ENCODE measurements around the gene EPHB2. TPM values are rescaled to one million over a fixed set of nuclear protein-coding genes. Genes with fewer than 3 reads are reported as not detected.
"Not testable (repeated sequence)": the region's sequence is repeated elsewhere in the genome, so short reads cannot be mapped to it uniquely, and the experiment has no call there.

Gene EPHB2
- total RNA-seq, 1 experiment from 2014 or later, result 4.3 TPM

DNA sequence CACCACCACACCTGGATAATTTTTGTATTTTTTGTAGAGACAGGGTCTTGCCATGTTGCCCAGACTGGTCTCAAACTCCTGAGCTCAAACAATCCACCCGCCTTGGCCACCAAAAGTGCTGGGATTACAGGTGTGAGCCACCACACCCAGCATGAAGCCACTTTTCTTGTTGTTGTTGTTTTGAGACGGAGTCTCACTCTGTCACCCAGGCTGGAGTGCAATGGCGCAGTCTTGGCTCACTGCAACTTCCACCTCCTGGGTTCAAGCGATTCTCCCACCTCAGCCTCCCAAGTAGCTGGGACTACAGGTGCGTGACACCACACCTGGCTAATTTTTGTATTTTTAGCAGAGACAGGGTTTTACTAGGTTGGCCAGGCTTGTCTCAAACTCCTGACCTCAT is 234.5 kb downstream of the EPHB2 start:
- peaks cover 34% of the 10 kb centered on the region for H3K27me3 ChIP-seq (replicated peaks)
- H3K36me3 ChIP-seq; DNase-seq (ENCODE audit: low read depth in 1 of 2, low spot score in 2 of 2); H3K4me1 ChIP-seq (replicated peaks); H3K9me3 ChIP-seq (replicated peaks); H3K4me3 ChIP-seq; H3K27ac ChIP-seq: not testable (repeated sequence)

DNA sequence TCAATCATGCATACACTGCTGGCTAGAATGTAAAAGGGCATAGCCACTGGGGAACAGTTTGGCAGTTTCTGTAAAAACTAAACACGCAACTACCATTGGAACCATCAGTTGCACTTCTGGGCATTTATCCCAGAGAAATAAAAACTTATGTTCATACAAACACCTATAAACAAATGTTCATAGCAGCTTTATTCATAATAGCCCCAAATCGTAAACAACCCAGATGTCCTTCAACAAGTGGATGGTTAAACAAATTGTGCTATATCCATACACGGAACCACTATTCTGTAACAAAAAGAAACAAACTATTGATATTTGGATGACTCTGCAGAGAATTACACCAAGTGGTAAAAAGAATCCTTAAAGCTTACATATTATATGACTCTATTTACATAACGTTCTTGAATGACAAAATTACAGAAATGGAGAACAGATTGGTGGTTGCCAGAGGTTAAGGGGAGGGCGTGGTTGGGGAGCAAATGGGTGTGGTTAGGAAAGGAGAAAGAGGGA is 239.2 kb downstream of the EPHB2 start:
- Histone ChIP-seq H3K4me3 (no peak overlapping the region), H3K27ac (no peak overlapping the region), H3K36me3 (no peaks in the 10 kb centered on the region), H3K4me1 (replicated peaks) (peaks cover 7% of the 10 kb centered on the region), H3K9me3 (replicated peaks) (no peaks in the 10 kb centered on the region), H3K27me3 (replicated peaks) (peaks cover 59% of the 10 kb centered on the region)
- no peak for DNase-seq (ENCODE audit: low read depth in 1 of 2, low spot score in 2 of 2)

DNA sequence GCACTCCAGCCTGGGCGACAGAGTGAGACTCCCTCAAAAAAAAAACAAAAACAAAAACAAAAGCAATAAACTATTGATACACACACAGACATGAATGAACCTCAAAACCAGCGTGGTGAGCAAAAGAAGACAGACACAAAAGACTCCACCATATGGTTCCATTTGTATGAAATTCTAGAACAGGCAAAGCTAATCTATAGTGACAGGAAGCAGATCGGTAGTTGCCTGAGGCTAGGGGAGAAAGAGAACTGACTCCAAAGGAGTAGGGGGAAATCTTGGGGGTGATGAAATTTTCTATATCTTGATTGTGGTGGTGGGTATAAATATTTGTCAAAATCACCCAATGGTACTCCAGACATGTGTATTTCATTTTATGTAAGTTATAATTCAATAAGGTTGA is 241.2 kb downstream of the EPHB2 start:
- H3K27me3 ChIP-seq (replicated peaks), result peaks cover 56% of the 10 kb centered on the region
- no peaks in the 10 kb centered on the region for H3K9me3 ChIP-seq (replicated peaks)
- no peak for DNase-seq (ENCODE audit: low read depth in 1 of 2, low spot score in 2 of 2)
- H3K4me1 ChIP-seq (replicated peaks), result peaks cover 7% of the 10 kb centered on the region
- H3K27ac ChIP-seq, result no peak overlapping the region
- no peaks in the 10 kb centered on the region for H3K36me3 ChIP-seq
- no peak overlapping the region for H3K4me3 ChIP-seq

DNA sequence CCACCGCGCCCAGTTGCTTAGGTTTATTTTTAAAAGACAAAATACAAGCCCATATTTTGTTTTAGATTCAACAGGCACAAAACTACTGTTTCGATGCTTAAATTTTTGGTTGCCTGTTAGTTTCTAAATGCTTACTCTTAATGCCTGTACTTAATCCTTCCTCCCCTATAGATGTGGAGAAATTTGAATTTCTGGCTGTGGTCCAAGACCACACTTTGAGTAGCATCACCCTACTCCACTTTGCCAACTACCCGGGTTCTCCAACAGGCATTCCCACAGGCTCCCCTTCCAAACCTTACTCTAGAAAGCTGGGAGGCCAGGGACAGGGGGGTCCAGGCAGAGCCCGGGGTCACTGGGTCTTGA is 242.0 kb downstream of the EPHB2 start:
- H3K27me3 ChIP-seq (replicated peaks), result peaks cover 53% of the 10 kb centered on the region
- H3K4me3 ChIP-seq, result no peak overlapping the region
- no peaks in the 10 kb centered on the region for H3K36me3 ChIP-seq
- no peak overlapping the region for H3K27ac ChIP-seq
- no peaks in the 10 kb centered on the region for H3K9me3 ChIP-seq (replicated peaks)
- DNase-seq (ENCODE audit: low read depth in 1 of 2, low spot score in 2 of 2), result no peak
- H3K4me1 ChIP-seq (replicated peaks), result peaks cover 7% of the 10 kb centered on the region

DNA sequence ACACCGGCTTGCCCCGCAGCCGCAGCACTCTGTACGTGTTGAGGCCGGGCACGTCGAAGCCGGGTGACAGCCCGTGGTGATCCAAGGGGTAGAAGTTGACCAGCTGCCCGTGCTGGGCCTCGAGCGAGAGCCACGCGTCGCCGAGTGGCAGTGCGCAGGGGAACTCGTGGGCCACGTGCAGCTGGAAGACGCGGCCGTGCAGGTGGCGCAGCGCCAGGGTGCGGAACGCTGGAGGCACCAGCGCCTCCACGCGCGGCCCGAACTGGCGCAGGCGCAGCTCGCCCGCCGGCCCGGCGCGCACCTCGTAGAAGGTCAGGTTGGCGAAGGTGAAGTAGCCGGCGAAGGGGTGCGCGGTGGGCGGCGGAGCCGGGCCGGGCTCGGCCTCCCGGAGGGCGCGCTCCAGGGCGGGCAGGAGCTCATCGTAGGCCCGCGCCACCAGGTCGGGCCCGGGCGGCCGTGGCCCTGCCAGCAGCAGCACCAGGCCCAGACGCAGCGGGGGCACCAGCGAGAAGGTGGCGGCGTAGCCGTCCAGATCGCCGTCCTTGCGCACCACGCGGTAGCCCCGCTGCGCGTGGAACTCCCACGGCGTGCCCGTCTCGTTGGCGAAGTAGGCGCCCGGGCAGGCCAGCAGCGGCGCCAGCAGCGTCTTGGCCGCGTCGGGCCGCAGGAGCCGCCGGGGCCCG is 242.6 kb downstream of the EPHB2 start:
- Histone ChIP-seq H3K27me3 (replicated peaks) (peaks cover 48% of the 10 kb centered on the region), H3K4me3 (no peak overlapping the region), H3K4me1 (replicated peaks) (peaks cover 7% of the 10 kb centered on the region), H3K36me3 (no peaks in the 10 kb centered on the region), H3K27ac (no peak overlapping the region), H3K9me3 (replicated peaks) (no peaks in the 10 kb centered on the region)
- no peak for DNase-seq (ENCODE audit: low read depth in 1 of 2, low spot score in 2 of 2)

DNA sequence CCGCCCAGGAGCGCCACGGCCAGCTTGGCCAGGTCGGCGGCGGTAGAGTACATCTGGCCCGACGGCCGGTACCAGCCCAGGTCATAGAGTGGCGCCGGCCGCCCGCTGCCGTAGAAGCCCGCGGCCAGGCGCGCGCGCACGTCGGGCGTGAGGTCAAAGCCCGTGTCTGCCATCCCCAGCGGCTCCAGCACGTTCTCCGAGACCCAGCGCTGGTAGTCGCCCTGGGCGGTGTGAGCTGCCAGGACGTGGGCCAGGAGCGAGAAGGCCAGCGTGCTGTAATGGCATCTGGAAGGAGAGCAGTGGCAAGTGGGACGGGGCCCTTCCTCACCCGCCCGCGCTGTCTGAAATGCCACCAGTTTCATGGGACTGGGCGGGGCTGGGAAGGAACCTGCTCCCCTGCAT is 243.1 kb downstream of the EPHB2 start:
- Histone ChIP-seq H3K36me3 (no peaks in the 10 kb centered on the region), H3K4me1 (replicated peaks) (peaks cover 7% of the 10 kb centered on the region), H3K27me3 (replicated peaks) (peaks cover 43% of the 10 kb centered on the region)

DNA sequence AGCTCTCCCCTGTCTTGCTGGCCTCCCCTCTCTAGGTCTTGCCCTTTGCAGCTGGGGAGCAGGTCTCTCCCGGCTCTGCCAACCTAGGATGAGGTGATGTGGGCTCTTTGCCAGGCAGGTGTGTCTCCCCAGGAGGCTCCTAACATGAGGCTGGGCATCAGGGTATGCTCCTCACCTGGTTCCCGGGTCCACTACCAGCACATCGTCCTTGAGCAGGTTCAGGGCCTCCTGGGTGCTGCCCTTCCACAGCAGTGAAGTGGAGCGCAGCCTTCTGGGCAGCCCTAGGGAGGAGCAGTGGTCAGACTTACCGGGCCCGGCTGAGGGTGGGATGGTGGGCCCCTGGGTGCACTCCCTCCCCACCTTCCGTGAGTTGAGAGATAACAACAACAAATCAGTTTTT is 244.5 kb downstream of the EPHB2 start:
- Histone ChIP-seq H3K4me1 (replicated peaks) (peaks cover 7% of the 10 kb centered on the region), H3K9me3 (replicated peaks) (no peaks in the 10 kb centered on the region), H3K4me3 (no peak overlapping the region), H3K27me3 (replicated peaks) (peaks cover 42% of the 10 kb centered on the region), H3K27ac (no peak overlapping the region), H3K36me3 (no peaks in the 10 kb centered on the region)
- no peak for DNase-seq (ENCODE audit: low read depth in 1 of 2, low spot score in 2 of 2)

More for the DNA sequence above, 243.1 kb downstream of the EPHB2 start:
- DNase-seq (ENCODE audit: low read depth in 1 of 2, low spot score in 2 of 2), result no peak
- Histone ChIP-seq H3K4me3 (no peak overlapping the region), H3K27ac (no peak overlapping the region), H3K9me3 (replicated peaks) (no peaks in the 10 kb centered on the region)

DNA sequence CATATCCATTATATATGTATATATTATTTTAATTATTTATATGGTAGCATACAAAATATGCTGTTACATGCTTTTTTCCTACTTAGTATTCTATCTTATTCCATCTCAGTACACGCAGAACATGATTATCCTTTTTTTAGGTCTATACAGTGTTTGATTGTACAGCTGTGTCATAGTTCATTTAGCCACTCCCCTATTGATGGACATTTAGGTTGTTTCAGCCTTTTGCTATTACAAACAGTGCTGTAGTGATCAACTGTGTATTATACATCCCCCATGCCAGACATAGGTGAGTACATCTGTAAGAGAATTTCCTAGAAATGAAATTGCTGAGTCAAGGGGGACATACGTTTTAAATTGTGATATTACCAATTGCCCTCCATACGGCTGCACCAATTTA is 246.4 kb downstream of the EPHB2 start:
- no peak overlapping the region for H3K4me3 ChIP-seq
- H3K27ac ChIP-seq, result no peak overlapping the region
- no peak for DNase-seq (ENCODE audit: low read depth in 1 of 2, low spot score in 2 of 2)
- H3K9me3 ChIP-seq (replicated peaks), result no peaks in the 10 kb centered on the region
- no peaks in the 10 kb centered on the region for H3K36me3 ChIP-seq
- peaks cover 7% of the 10 kb centered on the region for H3K4me1 ChIP-seq (replicated peaks)
- H3K27me3 ChIP-seq (replicated peaks), result peaks cover 34% of the 10 kb centered on the region

DNA sequence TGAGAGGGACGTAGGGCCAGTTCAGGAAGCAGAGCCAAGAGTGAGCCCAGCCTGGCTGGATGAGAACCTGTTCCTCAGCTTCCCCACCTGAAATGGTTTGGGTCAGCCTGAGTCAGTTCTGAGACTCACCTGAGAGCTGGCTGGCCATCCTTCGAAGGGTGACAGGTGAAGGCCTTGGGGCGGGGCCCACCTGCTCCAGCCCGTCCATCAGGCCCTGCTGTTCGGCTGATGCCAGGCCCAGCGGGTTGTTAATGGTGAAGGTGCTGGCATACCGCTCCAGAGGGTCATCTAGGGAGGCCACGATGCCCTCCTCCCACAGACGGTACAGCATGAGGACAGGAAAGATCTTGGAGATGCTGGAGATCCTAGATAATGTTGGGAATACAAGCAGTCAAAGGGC is 247.9 kb downstream of the EPHB2 start:
- no peak overlapping the region for H3K27ac ChIP-seq
- H3K36me3 ChIP-seq, result no peaks in the 10 kb centered on the region
- no peaks in the 10 kb centered on the region for H3K9me3 ChIP-seq (replicated peaks)
- no peak overlapping the region for H3K4me3 ChIP-seq
- DNase-seq (ENCODE audit: low read depth in 1 of 2, low spot score in 2 of 2), result no peak
- H3K4me1 ChIP-seq (replicated peaks), result no peaks in the 10 kb centered on the region; the same call in 1 of the 2 replicates
- H3K27me3 ChIP-seq (replicated peaks), result peaks cover 20% of the 10 kb centered on the region

DNA sequence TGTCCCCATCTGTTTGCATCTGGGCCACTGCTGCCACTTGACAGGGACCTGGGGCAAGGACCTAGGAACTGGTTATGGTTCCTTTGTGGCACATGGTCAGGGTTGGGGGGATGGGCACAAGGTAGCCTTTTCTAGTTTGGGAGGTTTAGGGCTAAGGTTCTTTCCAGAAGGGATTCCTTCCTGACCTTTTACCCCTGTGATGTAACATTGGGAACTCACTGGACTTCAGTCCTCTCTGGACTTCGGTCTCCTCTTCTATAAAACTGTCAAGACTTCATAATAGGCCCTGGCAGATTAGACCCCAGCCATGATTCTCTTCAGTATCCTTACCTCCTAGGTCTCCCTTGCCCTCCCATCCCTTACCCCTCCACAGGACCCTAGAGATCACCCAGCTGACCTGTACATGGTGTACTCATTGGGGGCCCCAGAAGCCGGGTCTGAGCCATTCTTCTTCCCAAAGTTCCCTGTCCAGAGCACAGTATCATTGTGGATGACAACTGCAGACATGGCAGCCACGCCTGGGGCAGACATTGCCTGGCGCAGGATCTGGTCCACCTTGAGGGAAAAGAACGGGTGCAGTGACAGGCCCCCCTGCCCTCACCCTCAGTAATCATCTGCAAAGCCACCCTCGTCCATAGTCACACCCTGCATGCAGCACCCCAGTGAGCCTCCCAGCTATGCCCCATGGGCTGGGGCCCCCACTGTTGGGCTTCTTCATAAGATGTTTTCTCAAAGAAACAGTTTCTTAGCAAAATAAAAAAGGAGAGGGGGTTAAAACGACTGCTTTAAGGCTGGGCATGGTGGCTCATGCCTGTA is 249.1 kb downstream of the EPHB2 start:
- Histone ChIP-seq H3K27me3 (replicated peaks) (peaks cover 8% of the 10 kb centered on the region), H3K4me3 (no peak overlapping the region)
- no peak for DNase-seq (ENCODE audit: low read depth in 1 of 2, low spot score in 2 of 2)

DNA sequence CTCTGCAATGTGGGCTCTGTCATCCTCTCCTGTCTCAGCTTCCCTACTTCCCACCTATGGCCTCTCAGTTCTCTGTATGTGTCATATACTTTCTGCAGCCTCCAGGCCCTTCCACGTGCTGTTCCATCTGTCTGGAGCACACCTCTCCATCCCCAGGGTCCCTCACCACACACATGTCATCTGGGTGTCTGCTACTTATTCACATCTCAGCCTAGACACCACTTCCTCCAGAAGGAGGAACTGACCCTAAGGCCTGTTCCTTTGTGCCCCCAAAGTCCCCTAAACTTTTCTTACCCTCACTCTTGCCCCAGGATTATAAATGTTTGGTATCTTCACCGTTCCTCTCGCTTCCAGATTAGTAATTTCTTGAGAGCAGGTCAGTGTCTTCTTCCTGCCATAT is 251.9 kb downstream of the EPHB2 start:
- Histone ChIP-seq H3K4me1 (replicated peaks) (no peaks in the 10 kb centered on the region), H3K4me3 (no peak overlapping the region), H3K27me3 (replicated peaks) (peaks cover 2% of the 10 kb centered on the region; the same call in 1 of the 2 replicates), H3K9me3 (replicated peaks) (no peaks in the 10 kb centered on the region), H3K27ac (no peak overlapping the region), H3K36me3 (no peaks in the 10 kb centered on the region)
- no peak for DNase-seq (ENCODE audit: low read depth in 1 of 2, low spot score in 2 of 2)

More for the DNA sequence above, 249.1 kb downstream of the EPHB2 start:
- no peak overlapping the region for H3K27ac ChIP-seq
- H3K4me1 ChIP-seq (replicated peaks), result no peaks in the 10 kb centered on the region
- no peaks in the 10 kb centered on the region for H3K9me3 ChIP-seq (replicated peaks)
- H3K36me3 ChIP-seq, result no peaks in the 10 kb centered on the region

DNA sequence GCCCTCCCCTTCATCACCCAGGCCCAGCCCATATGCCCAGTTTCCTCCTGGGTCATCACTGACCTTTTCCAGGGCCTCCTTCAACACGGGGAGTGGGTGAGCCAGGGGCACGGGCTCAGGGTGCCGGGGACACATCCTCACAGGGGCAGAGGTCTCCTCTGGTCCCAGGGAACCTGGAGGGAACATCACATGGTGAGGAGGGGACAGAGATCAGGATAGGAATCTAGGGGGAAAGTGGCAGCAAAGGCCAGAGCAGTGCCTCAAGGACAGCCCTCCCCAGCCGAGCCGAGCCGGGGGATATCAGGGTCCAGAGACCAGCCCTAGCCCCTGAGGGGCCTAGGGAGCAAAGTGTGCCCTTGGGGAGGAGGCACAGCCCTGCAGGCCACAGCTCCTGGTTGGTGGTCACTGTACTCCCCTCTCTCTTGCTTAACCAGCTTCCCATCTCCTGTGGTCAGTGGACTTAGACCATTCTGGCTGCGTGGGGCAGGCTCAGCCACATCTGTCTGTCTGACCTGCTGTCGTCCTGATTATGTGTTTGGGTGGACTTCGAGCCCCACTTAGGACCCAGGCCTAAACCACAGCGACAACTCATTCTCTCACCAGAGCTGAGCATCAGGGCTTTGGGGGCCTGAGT is 252.5 kb downstream of the EPHB2 start:
- peaks cover 8% of the 10 kb centered on the region; the same call in 1 of the 2 replicates for H3K27me3 ChIP-seq (replicated peaks)
- no peak overlapping the region for H3K27ac ChIP-seq
- H3K4me3 ChIP-seq, result no peak overlapping the region
- H3K36me3 ChIP-seq, result no peaks in the 10 kb centered on the region
- no peaks in the 10 kb centered on the region for H3K4me1 ChIP-seq (replicated peaks)
- H3K9me3 ChIP-seq (replicated peaks), result no peaks in the 10 kb centered on the region
- DNase-seq (ENCODE audit: low read depth in 1 of 2, low spot score in 2 of 2), result no peak

DNA sequence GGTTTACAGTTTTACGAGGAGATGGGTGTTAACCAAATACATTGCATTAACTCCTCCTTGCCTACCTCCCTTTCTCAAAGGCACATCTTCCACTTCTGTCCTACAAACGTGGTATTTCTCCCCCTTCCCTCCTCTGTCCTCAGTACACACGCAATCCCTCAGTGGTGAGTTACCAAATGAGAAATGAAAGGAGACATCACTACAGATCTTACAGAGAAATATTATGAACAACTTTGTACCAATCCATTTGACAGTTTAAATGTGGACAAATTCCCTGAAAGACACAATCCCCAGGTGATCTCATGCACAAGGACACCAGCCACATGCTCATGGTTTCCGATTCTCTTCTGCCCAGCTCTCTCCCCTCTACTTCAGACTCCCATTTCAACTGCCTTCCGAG is 255.7 kb downstream of the EPHB2 start:
- H3K27ac ChIP-seq, result no peak overlapping the region
- no peak for DNase-seq (ENCODE audit: low read depth in 1 of 2, low spot score in 2 of 2)
- peaks cover 26% of the 10 kb centered on the region; the same call in 1 of the 2 replicates for H3K27me3 ChIP-seq (replicated peaks)
- no peaks in the 10 kb centered on the region for H3K9me3 ChIP-seq (replicated peaks)
- H3K4me1 ChIP-seq (replicated peaks), result no peaks in the 10 kb centered on the region
- H3K4me3 ChIP-seq, result no peak overlapping the region
- no peaks in the 10 kb centered on the region for H3K36me3 ChIP-seq

DNA sequence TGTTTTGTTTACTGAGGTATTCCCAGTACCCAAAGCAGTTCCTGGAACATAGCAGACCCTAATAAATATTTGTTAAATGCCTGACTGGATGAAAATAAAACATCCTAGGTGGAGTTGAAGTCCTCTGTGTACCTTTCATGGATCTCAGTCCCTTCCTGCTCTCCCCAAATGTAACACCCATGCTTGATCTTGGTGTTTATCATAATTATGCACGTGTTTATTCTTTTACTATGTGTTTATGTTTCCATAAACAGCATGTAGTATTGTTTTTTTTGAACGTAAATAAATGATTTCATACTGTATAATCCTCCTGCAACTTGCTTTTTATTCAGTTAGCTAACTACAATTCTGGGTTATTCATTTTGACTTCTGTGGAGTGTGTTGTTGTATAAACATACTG is 257.2 kb downstream of the EPHB2 start:
- no peaks in the 10 kb centered on the region for H3K9me3 ChIP-seq (replicated peaks)
- H3K27ac ChIP-seq, result no peak overlapping the region
- DNase-seq (ENCODE audit: low read depth in 1 of 2, low spot score in 2 of 2), result no peak
- H3K4me3 ChIP-seq, result no peak overlapping the region
- peaks cover 26% of the 10 kb centered on the region; the same call in 1 of the 2 replicates for H3K27me3 ChIP-seq (replicated peaks)
- no peaks in the 10 kb centered on the region for H3K36me3 ChIP-seq
- no peaks in the 10 kb centered on the region for H3K4me1 ChIP-seq (replicated peaks)
